Stomach smooth muscle (tissue), 2 donors: ENCODE results near the gene BTNL2.

Experiments
- H3K27ac ChIP-seq: one replicate; pipeline ENCODE4 v1.7.0; 2013; ENCODE audit warnings: mild to moderate bottlenecking, low read length, inconsistent platforms
- H3K27me3 ChIP-seq, 2 donors: one replicate each; pipeline ENCODE4 v1.7.0; 2013; ENCODE audit warnings: low read length in 2 of 2; ENCODE audit not compliant: insufficient read depth in 2 of 2, control insufficient read depth in 1 of 2
- H3K36me3 ChIP-seq, 2 donors: one replicate each; pipeline ENCODE4 v1.7.0; 2013; ENCODE audit warnings: low read length in 2 of 2; ENCODE audit not compliant: control insufficient read depth in 2 of 2, insufficient read depth in 2 of 2
- H3K4me1 ChIP-seq: one replicate; pipeline ENCODE4 v1.7.0; 2013; ENCODE audit warnings: low read length; ENCODE audit not compliant: control insufficient read depth, insufficient read depth
- H3K4me3 ChIP-seq, 2 donors: one replicate each; pipeline ENCODE4 v1.7.0; 2013; ENCODE audit warnings: low read length in 2 of 2
- H3K9ac ChIP-seq, 2 donors: one replicate each; pipeline ENCODE4 v1.7.0; 2013; ENCODE audit warnings: low read length in 2 of 2, mild to moderate bottlenecking in 1 of 2
- H3K9me3 ChIP-seq, 2 donors: one replicate each; pipeline ENCODE4 v1.7.0; 2013; ENCODE audit warnings: low read length in 2 of 2; ENCODE audit not compliant: control insufficient read depth in 2 of 2
- donor health status: healthy.
- donor health status: Pancreatic carcinoma.

The BTNL2 gene

GRCh38 chr6:32415521-32416019 lies 8.6 kb upstream of the BTNL2 start:
- H3K4me3 ChIP-seq = peak overlapping the region in 1 of 2 donors; percentile 41
- H3K4me1 ChIP-seq = no peaks in the 10 kb centered on the region
- H3K9ac ChIP-seq = no peak overlapping the region
- no peak overlapping the region for H3K27ac ChIP-seq
- no peaks in the 10 kb centered on the region for H3K36me3 ChIP-seq
- H3K9me3 ChIP-seq = no peaks in the 10 kb centered on the region
- peaks cover 24 to 27% of the 10 kb centered on the region in 2 donors for H3K27me3 ChIP-seq

- no peaks in the 10 kb centered on the region for H3K4me1 ChIP-seq
- H3K27ac ChIP-seq = no peak overlapping the region
- H3K9me3 ChIP-seq = no peaks in the 10 kb centered on the region
- no peak overlapping the region for H3K9ac ChIP-seq
- H3K4me3 ChIP-seq = peak overlapping the region in 1 of 2 donors; percentile 3
- H3K27me3 ChIP-seq = peaks cover 27 to 29% of the 10 kb centered on the region in 2 donors
- no peaks in the 10 kb centered on the region for H3K36me3 ChIP-seq
Measured at GRCh38 chr6:32413427-32414047, 6.6 kb upstream of the BTNL2 start.

- Histone ChIP-seq H3K27me3 (peaks cover 26 to 33% of the 10 kb centered on the region in 2 donors), H3K9me3 (no peaks in the 10 kb centered on the region), H3K4me3 (no peak overlapping the region)
Measured at GRCh38 chr6:32411566-32412327, 4.8 kb upstream of the BTNL2 start.

DNA sequence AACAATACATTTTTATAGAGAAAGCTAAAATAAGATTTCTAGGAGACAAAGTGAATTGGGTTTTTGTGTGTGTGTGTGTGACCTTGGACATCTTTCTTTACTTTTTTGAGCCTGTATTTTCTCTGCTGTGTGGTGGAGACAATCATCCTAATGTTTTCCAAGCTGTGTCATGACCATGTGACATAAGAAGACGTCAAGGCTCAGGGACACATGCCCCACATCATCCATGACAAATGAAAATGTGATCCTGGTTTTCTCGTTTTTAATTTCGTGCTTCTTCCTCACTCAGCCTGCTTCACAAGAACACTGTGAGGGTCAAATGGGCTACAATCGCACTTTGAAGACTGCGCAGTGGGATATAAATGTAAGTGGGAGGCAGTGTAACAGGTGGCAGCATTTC lies 3.9 kb upstream of the BTNL2 start:
- H3K4me3 ChIP-seq = no peak overlapping the region

More at GRCh38 chr6:32411566-32412327, 4.8 kb upstream of the BTNL2 start:
- no peaks in the 10 kb centered on the region for H3K4me1 ChIP-seq
- H3K27ac ChIP-seq = no peak overlapping the region
- no peaks in the 10 kb centered on the region for H3K36me3 ChIP-seq
- no peak overlapping the region for H3K9ac ChIP-seq

DNA sequence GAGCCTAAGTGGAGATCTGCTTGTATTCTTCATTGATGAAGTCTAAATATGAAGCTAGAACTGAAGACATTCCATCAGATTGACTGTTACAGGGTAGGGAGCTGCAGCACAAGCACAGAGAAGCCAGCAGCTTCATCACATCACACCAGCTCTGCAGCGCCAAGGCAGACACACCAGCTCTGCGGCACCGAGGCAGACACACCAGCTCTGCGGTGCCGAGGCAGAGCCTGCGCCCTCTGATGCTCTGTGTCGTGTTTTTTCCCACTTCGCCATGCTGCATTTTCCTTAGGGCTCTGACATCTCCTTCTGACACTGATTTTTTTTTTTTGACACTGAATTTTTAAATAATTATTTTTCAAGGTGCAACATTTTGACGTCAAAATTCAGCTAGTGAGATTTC lies 784 bp downstream of the BTNL2 start:
- H3K4me1 ChIP-seq = no peaks in the 10 kb centered on the region
- peaks cover 28 to 32% of the 10 kb centered on the region in 2 donors for H3K27me3 ChIP-seq
- H3K36me3 ChIP-seq = no peaks in the 10 kb centered on the region
- no peaks in the 10 kb centered on the region for H3K9me3 ChIP-seq
- no peak overlapping the region for H3K4me3 ChIP-seq
- no peak overlapping the region for H3K27ac ChIP-seq
- no peak overlapping the region for H3K9ac ChIP-seq

More for the DNA sequence above, 3.9 kb upstream of the BTNL2 start:
- Histone ChIP-seq H3K27me3 (peaks cover 23 to 28% of the 10 kb centered on the region in 2 donors), H3K36me3 (no peaks in the 10 kb centered on the region), H3K27ac (no peak overlapping the region), H3K9me3 (no peaks in the 10 kb centered on the region), H3K9ac (no peak overlapping the region), H3K4me1 (no peaks in the 10 kb centered on the region)

- H3K9ac ChIP-seq = no peak overlapping the region
Measured at GRCh38 chr6:32405656-32406055, 1.3 kb downstream of the BTNL2 start.

DNA sequence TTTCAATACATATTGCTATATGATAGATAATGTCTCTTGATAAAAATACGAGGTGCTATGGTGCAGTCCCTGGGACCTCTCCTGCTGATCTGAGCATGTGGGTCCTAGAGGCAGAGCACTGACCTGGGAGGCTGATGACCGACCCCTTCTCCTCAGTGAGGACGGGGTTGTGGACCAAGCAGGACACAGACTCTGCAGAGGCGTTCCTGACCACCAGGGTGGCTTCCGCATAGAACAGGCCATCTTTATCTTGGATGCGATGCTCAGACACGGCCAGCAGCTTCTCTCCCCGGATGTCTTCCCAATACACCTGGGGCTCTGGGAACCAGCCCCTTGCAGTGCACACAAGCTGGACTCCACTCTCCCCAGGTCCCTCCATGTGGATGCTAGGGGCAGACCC lies 4.2 kb downstream of the BTNL2 start:
- Histone ChIP-seq H3K4me1 (no peaks in the 10 kb centered on the region), H3K27me3 (peaks cover 25 to 31% of the 10 kb centered on the region in 2 donors), H3K36me3 (no peaks in the 10 kb centered on the region), H3K27ac (no peak overlapping the region), H3K9ac (no peak overlapping the region), H3K9me3 (no peaks in the 10 kb centered on the region), H3K4me3 (no peak overlapping the region)

More at GRCh38 chr6:32405656-32406055, 1.3 kb downstream of the BTNL2 start:
- H3K27ac ChIP-seq = no peak overlapping the region
- H3K4me3 ChIP-seq = no peak overlapping the region
- no peaks in the 10 kb centered on the region for H3K36me3 ChIP-seq
- H3K27me3 ChIP-seq = peaks cover 28 to 33% of the 10 kb centered on the region in 2 donors
- no peaks in the 10 kb centered on the region for H3K4me1 ChIP-seq
- H3K9me3 ChIP-seq = no peaks in the 10 kb centered on the region

- Histone ChIP-seq H3K9ac (no peak overlapping the region), H3K36me3 (no peaks in the 10 kb centered on the region), H3K4me3 (no peak overlapping the region), H3K4me1 (no peaks in the 10 kb centered on the region), H3K9me3 (no peaks in the 10 kb centered on the region), H3K27me3 (peaks cover 25% of the 10 kb centered on the region in 2 donors), H3K27ac (no peak overlapping the region)
Measured at GRCh38 chr6:32401284-32401963, 5.6 kb downstream of the BTNL2 start.

DNA sequence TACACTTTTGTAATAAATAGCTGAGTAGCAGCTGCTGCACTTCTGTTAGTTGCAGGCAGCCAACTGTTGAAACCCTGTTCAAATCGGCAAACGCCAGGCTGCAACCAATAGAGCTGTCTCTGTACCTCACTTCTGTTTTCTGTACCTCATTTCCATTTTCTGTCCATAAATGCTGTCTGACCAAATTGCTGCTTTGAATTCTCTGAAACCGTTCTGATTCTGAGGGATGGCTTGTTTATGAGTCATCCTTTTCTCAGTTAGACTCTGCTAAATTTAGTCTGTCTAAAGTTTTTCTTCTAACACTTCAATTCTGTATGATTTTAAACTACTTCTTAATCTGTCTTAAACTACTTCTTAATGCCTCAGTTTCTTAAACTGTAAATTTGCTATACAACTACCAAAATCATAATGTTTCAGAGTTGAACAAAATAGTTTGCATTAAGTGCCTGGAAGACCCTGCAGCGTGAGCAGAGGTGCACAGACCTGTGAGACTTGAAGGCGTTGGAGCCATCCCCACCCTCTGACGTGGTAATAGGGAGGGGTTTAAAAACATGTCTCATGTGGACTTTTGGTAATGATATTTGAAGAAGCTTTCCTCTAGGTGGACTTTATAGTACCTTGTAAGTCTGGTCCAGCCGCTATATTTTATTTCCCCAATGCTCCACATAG lies 9.6 kb downstream of the BTNL2 start:
- Histone ChIP-seq H3K4me1 (no peaks in the 10 kb centered on the region), H3K27me3 (peaks cover 6 to 12% of the 10 kb centered on the region in 2 donors), H3K9me3 (no peaks in the 10 kb centered on the region), H3K9ac (no peak overlapping the region), H3K4me3 (no peak overlapping the region), H3K27ac (no peak overlapping the region), H3K36me3 (no peaks in the 10 kb centered on the region)

DNA sequence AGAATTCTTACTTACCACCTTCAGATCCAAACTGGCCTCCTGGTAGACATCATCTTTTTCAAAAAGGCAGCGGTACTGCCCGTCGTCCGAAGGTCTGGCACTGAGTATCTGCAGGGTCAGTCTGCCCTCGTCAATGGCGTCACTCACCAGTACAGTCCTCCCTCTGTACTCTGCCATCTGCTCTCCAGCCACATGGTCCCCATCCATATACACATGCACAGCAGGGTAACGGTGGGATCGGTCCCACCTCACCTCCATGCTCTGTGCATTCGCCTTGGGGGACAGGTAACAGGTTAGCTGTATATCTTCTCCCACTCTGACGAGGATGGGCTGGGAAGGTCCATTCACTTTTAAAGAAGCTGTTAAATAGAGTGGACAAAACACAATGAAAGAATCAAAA lies 11.0 kb downstream of the BTNL2 start:
- Histone ChIP-seq H3K9ac (no peak overlapping the region), H3K36me3 (no peaks in the 10 kb centered on the region), H3K27ac (no peak overlapping the region), H3K9me3 (no peaks in the 10 kb centered on the region), H3K4me3 (no peak overlapping the region), H3K4me1 (no peaks in the 10 kb centered on the region), H3K27me3 (peaks cover 6 to 10% of the 10 kb centered on the region in 2 donors)
